Gastrocnemius medialis (tissue), 4 donors: ENCODE results near the gene LGALS4. TPM values are rescaled to one million over a fixed set of nuclear protein-coding genes. Genes with fewer than 3 reads are reported as not detected.

ENCODE experiments used
- ATAC-seq, 2 donors: fragments of 150-250 bp; one replicate each; pipeline ENCODE4 v1.9.1; 2016
- DNase-seq, 2 donors: peaks; one replicate each; pipeline ENCODE4 v3.0.0-alpha.2; 2019
- H3K27ac ChIP-seq, 4 donors: fragments of 200-600 bp; sonication (generic); 1 replicate in 1 of 4; 2 replicates in 3 of 4; pipeline ENCODE4 v1.5.1; 2016 to 2018; ENCODE audit warnings: mild to moderate bottlenecking in 2 of 4, moderate library complexity in 1 of 4
- H3K27me3 ChIP-seq, 3 donors: fragments of 200-600 bp; sonication (generic) in 2 of 3; 1 replicate in 1 of 3; 2 replicates in 2 of 3; pipeline versions ENCODE4 v1.5.1 to v1.6.0; 2016 to 2019; ENCODE audit warnings: mild to moderate bottlenecking in 1 of 3, moderate library complexity in 1 of 3
- H3K36me3 ChIP-seq, 2 donors: fragments of 200-600 bp; sonication (generic) in 1 of 2; one replicate each; pipeline ENCODE4 v1.5.1; 2017 to 2018
- H3K4me1 ChIP-seq, 2 donors: fragments of 200-600 bp; sonication (generic) in 1 of 2; one replicate each; pipeline ENCODE4 v1.5.1; 2016 to 2017; ENCODE audit warnings: mild to moderate bottlenecking in 2 of 2
- H3K4me3 ChIP-seq, 4 donors: fragments of 200-600 bp; sonication (generic) in 3 of 4; 1 replicate in 1 of 4; 2 replicates in 3 of 4; pipeline ENCODE4 v1.5.1; 2016 to 2019; ENCODE audit warnings: mild to moderate bottlenecking in 2 of 4
- H3K9me3 ChIP-seq, 3 donors: fragments of 200-600 bp; sonication (generic) in 2 of 3; 1 replicate in 1 of 3; 2 replicates in 2 of 3; pipeline ENCODE4 v1.5.1; 2016 to 2019
- POLR2A ChIP-seq, 2 donors: fragments of 450-650 bp; IDR thresholded peaks; one replicate each; pipeline ENCODE4 v1.6.1; 2017; ENCODE audit warnings: antibody characterized with exemption in 2 of 2, mild to moderate bottlenecking in 2 of 2, moderate library complexity in 2 of 2
- in situ Hi-C, 4 donors: fragments of 200-750 bp; cut with MboI; loops; one replicate each; pipeline versions ENCODE4 v1.15.0 to v1.8.0; 2017; ENCODE audit warnings: low sequenced_read_pairs in 4 of 4
- intact Hi-C: fragments of 100-400 bp; cut with DNase I; formaldehyde crosslinking; loops from one replicate; pipeline ENCODE4 v1.15.1; 2023; ENCODE audit warnings: low total_unique reads
- total RNA-seq, 4 donors: library from RNA; depleted of rRNA; stranded (reverse); fragments of >200 nt; gene quantifications; one replicate each; pipeline versions ENCODE4 v1.1.0 to v1.2.3, GENCODE V29; 2016
- TF ChIP-seq, protein P1 (sequence below), 5 experiments: fragments of 450-650 bp in 3 of 5; fragments of 200-600 bp in 2 of 5; sonication (generic) in 2 of 5; IDR thresholded peaks in 4 of 5; conservative IDR thresholded peaks in 1 of 5; 1 replicate in 4 of 5; 2 replicates in 1 of 5; pipeline ENCODE4 v1.5.1; 2016 to 2019; ENCODE audit warnings: antibody characterized with exemption in 5 of 5, mild to moderate bottlenecking in 3 of 5, moderate library complexity in 3 of 5

Gene LGALS4
- total RNA-seq, 4 donors from 2014 or later: 0.55 to 14.2 (median 1.2) TPM; not detected in 1

DNA sequence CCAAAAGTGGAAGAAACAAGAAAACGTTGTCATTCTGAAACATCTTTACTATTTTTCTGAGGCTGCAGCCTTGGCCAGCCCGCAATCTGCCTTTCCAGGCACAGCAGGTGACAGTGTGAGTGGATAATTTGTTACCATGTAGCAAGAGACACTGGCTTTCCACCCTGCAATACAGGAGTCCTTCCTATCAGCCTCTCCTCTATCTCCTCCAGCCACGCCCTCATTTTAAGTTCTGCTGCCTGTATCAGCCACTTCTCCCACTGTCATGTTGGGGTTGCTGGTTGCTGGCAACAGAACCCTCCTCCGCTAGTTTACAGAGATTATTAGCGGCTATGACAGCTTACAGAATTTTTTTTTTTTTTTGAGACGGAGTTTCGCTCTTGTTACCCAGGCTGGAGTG is 31.7 kb downstream of the LGALS4 start:
- in situ Hi-C loops (no loop called here), intact Hi-C loops (no loop called here)
- Histone ChIP-seq H3K4me1 (no peaks in the 10 kb centered on the region), H3K4me3 (no peak overlapping the region), H3K27ac (no peak overlapping the region), H3K9me3 (no peaks in the 10 kb centered on the region), H3K36me3 (no peaks in the 10 kb centered on the region), H3K27me3 (no peaks in the 10 kb centered on the region)
- DNase-seq (no peak), ATAC-seq (no peak)
- TF ChIP-seq POLR2A (IDR thresholded peaks at IDR 0.05): no peak
- TF ChIP-seq, protein P1, sequence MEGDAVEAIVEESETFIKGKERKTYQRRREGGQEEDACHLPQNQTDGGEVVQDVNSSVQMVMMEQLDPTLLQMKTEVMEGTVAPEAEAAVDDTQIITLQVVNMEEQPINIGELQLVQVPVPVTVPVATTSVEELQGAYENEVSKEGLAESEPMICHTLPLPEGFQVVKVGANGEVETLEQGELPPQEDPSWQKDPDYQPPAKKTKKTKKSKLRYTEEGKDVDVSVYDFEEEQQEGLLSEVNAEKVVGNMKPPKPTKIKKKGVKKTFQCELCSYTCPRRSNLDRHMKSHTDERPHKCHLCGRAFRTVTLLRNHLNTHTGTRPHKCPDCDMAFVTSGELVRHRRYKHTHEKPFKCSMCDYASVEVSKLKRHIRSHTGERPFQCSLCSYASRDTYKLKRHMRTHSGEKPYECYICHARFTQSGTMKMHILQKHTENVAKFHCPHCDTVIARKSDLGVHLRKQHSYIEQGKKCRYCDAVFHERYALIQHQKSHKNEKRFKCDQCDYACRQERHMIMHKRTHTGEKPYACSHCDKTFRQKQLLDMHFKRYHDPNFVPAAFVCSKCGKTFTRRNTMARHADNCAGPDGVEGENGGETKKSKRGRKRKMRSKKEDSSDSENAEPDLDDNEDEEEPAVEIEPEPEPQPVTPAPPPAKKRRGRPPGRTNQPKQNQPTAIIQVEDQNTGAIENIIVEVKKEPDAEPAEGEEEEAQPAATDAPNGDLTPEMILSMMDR (IDR thresholded peaks at IDR 0.05 in 4 of 5, conservative IDR thresholded peaks at IDR 0.05 in 1 of 5): no peak

DNA sequence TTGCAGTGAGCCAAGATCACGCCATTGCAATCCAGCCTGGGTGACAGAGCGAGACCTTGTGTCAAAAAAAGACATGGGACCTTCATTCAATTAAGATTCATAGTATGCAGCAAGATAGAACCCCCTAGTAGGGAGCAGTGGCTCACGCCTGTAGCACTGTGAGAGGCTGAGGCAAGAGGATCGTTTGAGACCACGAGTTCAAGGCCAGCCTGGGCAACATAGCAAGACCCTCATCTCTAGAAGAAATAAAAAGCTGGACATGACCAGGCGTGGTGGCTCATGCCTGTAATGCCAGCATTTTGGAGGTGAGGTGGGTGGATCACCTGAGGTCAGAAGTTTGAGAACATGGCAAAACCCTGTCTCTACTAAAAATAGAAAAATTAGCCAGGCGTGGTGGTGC is 32.3 kb downstream of the LGALS4 start:
- Histone ChIP-seq H3K36me3 (no peaks in the 10 kb centered on the region), H3K4me3 (no peak overlapping the region), H3K9me3 (no peaks in the 10 kb centered on the region), H3K27me3 (no peaks in the 10 kb centered on the region), H3K4me1 (no peaks in the 10 kb centered on the region), H3K27ac (no peak overlapping the region)
- DNase-seq (no peak), ATAC-seq (no peak)
- TF ChIP-seq POLR2A (IDR thresholded peaks at IDR 0.05): no peak
- TF ChIP-seq, protein P1 (IDR thresholded peaks at IDR 0.05 in 4 of 5, conservative IDR thresholded peaks at IDR 0.05 in 1 of 5): no peak
- in situ Hi-C loops (no loop called here), intact Hi-C loops (no loop called here)

DNA sequence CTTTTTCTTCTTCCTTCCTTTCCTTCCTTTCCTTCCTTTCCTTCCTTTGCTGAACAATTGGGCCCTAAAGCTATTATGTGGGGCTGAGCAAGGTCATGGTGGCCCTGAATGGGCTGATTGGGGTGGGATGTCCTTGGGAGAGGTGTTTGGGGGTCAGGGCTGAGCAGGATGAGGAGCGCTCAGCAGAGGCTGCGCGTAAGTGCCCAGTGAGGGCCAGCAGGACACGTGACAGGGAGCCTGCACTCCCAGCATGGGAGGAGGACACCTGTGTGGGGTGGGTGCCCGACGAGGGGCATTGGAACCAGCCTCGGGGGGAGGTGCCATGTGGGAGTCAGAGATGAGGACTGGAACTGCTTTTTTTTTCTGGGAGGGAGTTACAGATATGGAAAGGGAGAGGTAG is 34.0 kb downstream of the LGALS4 start:
- TF ChIP-seq POLR2A (IDR thresholded peaks at IDR 0.05): no peak
- TF ChIP-seq, protein P1 (IDR thresholded peaks at IDR 0.05 in 4 of 5, conservative IDR thresholded peaks at IDR 0.05 in 1 of 5): no peak
- no peaks in the 10 kb centered on the region for H3K36me3 ChIP-seq
- H3K9me3 ChIP-seq: no peaks in the 10 kb centered on the region
- in situ Hi-C loops (no loop called here), intact Hi-C loops (no loop called here)
- no peak overlapping the region for H3K4me3 ChIP-seq
- ATAC-seq (no peak), DNase-seq (no peak)
- H3K4me1 ChIP-seq: no peaks in the 10 kb centered on the region
- H3K27me3 ChIP-seq: no peaks in the 10 kb centered on the region
- no peak overlapping the region for H3K27ac ChIP-seq

DNA sequence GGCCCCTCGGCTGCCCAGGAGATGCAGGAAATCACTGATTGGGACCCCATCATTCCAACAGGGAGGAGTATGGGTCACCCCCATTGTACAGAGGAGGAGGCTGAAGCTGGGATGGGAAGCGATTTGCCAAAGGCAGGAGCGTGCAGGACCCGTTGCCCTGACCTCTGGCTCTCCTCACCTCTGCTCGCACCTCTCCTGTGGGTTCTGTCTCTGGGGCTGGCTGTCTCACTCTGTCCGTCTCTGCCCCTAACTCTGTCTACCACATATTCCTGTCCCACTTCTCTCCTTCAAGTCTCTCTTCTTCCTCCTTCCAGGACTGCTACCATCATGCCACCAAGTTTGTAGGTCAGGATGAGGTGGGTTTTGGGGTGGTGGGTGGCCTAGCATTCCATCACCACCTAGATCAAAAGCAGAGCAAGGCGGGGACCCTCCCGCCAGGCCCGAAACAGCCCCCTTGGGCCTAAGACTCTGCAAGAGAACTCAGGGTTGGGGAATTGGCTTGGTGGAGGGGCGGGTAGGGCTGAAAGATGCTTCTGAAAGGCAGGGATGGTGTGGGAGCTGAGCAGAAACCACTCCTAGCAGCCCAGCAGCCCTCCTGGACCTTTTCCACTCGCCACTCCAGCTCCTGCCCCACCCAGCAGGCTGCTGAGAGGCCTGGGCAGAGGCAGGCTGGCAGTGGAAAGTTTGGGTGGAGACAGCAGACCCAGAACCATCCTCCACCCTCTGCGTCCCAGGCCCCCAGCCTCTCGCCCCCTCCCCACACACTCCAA is 38.4 kb downstream of the LGALS4 start:
- Histone ChIP-seq H3K27me3 (peaks cover 0 to 4% (median 0%) of the 10 kb centered on the region in 3 donors), H3K4me3 (no peak overlapping the region), H3K4me1 (no peaks in the 10 kb centered on the region), H3K9me3 (no peaks in the 10 kb centered on the region), H3K36me3 (no peaks in the 10 kb centered on the region), H3K27ac (no peak overlapping the region)
- no peak for TF ChIP-seq POLR2A (IDR thresholded peaks at IDR 0.05)
- TF ChIP-seq, protein P1 (IDR thresholded peaks at IDR 0.05 in 4 of 5, conservative IDR thresholded peaks at IDR 0.05 in 1 of 5): no peak
- intact Hi-C loops: no loop called here
- in situ Hi-C loops: no loop called here
- DNase-seq (no peak), ATAC-seq (no peak)
